ENCODE data around the gene DLX6. TPM values are rescaled to one million over a fixed set of nuclear protein-coding genes. Genes with fewer than 3 reads are reported as not detected.

The DLX6 gene
- polyA plus RNA-seq, 3 donors: not detected

DNA sequence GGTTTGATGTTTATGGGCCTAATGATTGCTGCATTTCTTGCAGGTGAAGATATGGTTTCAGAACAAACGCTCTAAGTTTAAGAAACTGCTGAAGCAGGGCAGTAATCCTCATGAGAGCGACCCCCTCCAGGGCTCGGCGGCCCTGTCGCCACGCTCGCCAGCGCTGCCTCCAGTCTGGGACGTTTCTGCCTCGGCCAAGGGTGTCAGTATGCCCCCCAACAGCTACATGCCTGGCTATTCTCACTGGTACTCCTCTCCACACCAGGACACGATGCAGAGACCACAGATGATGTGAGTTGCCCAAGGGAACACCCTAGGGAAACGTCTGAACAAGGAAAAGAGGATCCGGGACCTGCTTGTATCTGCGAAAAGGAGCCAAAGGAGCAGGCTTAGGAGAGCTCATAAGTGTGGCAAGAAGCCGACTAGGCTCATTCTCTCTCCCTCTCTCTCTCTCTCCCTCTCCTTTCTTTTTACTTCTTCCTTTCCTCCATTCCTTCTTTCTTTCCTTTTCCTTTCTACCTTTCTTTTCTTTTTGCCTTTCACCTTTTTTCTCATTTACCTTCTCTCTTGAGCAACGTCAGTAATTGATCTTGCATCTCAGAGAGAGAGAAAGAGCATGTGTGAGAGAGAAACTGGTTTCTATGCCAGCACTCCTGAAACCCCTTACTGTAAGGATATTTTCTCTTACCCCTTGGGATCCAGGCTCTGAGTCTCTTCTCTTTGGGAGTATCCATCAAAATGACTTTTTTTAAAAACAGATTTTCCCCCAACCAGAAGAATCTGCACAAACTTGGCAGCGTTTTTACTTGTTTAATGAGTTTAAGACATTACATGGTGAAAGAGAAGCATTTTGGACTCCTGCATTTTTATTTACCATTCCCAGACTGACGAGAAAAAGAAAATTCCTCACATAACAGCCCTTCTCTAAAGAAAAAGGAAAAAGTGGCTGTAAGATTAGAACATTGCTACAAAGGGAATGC, 4.7 kb downstream of the DLX6 start:
- DNase-seq: no peak

DNA sequence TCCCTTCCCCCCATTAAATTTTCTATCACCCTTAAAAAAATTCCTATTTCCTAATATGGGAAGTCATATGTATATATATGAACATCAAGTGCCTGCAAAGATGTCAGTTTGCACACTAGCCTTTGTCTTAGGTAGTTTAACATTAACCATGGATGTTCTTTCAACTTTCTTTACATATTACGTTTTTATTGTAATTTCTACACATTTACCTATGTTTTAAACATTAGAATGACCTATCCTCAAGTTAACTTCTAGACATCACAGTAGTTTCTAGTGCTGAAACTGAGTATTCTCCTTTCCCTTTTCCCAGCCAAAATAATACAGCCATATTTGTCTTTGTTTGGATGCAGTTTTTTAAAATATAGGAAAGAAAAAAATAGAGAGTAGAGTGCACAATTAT, 5.8 kb downstream of the DLX6 start:
- DNase-seq: no peak

DNA sequence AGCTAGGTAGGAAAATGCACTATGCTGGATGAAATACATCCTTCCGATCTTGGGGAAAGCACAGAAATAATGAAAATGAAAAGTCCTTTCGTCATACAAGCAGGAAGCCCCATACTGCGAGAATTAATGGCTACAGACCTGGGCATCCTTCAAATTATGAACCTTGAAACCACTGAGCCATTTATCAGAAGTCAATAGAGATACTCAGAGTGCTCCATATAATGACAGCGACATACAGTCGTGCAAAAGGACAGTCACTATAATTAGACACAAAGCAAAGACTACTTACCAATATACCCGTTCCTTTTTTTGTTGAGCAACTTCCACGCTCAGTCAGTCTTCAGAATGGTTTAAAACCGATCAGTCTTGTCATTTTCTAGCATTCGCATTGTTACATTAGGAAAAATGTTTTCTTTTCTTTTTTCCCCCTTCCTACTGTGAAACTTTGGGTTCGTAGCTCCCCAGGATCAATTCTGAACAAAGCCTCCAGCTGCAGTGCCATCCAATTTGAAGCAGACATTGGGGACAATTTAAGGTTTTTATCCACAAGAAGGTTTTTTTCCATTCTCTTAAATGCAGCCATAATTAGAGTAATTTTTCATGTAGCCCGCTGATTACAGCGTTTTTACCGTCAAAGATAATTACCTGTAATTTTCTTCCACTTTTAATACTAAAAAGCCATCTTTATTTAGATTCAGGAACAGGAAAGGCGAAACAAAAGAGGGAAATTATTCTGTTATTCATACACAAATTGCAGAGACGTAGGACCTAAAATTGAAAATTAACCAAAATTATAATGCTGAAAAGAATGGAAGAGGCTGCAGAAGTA, 6.4 kb downstream of the DLX6 start:
- no peak for DNase-seq

DNA sequence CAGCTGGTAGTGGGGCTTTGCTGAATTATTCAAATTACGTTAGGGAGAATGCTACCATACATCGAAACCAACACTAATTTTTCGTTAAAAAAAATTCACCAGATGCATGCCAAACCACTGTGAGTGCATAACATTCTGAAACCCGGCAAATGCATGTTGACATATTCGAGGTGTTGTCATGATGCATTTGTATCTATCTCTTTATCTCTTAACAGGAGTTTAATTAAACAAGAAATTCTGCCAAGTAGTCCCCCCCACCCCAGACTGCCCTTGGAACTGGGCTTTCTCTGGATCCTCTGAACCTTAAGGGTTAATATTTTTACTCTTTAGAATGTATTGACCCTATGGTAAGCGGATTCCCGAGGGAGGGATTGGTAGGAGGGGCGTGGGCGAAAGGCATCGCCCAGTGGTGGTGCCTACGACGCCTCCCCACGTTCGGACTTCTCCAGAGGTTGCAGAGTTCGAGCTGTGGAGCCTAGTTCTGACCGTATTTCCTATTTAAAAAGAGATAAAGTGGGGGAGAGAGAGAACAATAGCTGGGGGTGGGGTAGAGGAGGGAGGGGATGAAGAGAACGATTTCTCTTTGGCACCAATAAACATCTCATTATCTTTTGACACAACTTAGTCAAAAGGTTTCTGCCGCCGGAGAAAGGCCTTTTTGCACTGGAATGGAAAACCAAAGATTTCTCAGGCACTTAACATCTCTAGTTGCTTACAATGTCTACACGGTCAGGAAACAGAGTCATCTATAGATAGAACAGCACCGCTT, 7.2 kb downstream of the DLX6 start:
- no peak for DNase-seq

DNA sequence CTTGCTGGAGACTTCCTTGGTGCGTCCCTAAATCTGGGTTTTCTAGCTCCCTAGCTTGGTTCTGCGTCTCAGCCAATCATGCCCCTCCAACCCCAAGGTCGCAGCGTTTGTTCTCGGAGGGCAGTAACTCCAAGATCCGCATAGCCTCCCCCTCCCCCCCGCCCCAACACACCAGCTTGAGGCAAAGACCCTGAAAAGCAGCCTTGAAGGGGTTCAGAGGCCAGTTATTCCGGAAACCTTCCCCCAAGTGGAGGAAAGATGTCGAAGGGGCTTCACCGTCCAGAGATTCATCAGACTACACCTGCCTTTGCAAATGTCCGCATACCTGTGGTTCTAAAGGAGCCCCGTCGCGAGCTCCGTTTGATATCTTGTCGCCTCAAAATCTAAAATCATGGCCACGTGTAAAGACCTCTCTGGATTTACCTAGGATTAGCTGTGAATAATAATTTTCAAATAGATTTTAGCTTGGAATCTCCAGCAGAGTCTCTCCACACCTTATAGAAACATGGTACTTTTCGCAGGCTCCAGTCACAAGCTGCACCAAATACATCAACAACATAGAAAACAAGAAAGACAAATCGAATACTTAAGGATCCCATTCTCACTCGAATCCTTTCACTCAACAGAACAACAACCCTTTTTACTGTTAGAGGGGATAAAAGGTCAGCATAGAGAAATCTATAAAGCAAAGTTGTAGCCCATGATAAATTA, 7.9 kb downstream of the DLX6 start:
- no peak for DNase-seq

DNA sequence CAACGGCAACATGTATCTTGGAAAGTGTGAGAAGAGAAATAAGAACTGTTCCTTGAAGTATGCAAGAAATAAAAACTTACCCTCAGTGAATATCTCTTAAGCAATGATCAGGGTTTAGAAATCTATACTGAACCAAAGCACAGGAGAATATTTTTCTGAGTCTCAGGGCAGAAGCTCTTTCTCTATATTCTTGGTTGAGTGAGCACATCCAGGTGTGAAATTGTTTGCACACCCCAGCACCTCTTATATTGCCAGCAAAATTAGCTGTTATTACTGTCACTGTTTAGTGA, 8.4 kb downstream of the DLX6 start:
- DNase-seq: no peak

DNA sequence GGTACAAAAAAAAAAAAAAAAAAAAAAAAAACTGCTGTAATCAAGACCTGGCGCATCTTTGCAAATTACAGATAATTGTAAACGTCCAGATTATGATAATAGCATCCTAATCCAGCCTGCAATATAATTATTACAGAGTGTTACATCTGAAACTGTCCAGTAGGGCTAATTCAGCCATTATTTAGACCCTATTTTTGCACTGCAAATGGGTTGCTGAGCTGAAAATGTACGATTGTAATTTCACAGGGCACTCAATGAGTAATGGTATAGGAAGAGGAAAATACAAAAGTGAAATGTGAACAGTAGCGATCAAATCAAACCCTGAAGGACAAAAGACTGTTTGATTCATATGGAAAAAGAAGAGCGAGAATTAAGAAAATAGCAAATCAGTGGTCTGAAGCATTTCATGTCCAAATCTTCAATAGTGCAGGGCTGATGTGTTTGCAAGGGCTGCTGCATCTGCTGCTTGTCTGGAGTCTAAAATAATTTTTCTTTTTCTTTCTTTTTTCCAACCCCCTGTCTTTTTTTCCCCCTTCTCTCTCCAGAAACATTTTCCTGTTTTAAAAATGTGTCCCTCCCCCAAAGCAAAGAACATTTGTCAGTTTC, 8.9 kb downstream of the DLX6 start:
- no peak for DNase-seq

DNA sequence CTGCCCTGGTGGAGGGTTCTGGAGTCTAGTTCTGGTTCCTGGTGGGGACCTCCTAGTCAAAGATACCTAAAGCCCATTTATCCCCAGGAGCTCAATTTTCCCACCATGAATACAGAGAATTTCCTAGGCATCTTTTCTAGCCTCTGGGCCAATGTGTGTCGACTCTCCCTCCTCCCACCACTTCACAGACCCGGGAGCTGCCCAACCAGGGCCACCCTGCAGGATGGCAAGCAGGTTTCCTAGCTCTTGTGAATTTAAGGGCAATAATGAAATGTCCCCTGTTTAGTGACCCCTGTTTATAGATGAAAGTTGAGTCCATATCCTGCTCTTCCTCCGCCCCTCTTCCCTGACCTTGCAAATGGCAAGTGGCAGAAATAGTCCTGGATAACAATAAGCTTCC, 9.9 kb downstream of the DLX6 start:
- no peak for DNase-seq

DNA sequence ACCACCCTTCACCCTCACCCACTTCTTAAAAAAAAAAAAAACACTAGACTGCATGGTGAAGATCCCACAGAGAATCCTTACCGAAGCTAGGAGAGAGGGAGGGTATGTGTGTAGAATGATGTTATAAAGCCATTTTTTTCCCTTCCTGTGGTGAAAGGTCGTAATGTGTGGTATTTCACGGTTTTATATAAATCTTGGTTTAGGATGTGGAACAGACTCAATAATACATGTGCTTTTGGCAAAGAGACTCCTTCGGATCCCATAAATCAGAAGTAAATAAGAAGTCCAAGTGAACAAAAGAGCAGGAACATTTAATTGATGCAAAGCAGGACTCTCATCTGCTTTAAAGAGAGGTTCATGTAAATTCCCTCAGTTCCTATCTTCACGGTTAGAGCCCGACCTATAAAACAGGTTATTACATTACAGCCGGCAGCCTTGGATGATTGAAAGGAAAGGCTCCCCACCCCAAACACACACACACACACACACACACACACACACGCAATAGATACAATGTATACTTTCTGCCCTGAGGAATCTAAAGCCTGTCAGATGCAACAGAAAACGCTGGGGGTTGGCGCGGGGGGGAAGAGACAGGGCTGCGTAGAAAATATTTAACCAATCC, 10.5 kb downstream of the DLX6 start:
- no peak for DNase-seq

DNA sequence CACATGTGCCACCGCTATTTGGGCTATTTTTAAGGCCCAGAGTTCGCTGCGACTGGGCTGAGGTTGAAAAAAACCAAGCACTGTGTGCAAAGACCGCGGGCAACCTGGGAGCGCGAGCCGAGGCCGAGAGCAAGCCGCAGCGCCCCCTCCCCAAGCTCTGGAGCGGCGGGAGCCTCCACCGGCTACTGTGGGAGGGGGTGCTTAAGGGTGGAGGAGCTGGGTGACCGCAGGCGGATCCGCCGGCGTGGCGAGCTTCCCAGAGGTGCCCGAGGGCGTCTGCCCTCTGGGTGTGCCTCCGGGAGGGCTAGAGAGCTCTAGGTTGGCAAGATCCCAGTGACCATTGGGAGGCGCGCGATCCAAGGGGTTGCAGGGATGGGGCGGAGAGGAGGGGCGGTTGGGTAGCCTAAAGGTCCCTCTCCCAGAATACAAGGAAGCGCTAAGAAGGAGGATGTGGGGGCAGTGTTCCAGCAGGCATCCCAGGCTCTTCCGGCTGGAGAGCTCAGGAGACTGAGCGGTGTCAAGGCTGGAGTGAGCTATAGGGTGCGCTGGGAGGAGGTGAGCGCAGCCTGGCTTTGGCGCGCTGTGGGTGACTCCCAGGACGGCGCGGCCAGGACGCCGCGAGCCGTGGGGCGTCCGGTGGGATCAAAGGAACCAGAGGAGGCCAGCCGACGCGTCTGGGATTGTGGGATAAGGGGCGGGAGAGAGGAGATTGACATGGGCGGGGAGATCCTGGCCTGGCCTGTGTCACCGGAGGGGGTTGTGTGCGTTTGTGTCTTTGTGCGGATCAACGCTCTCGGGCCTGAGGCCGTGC, 11.2 kb downstream of the DLX6 start:
- DNase-seq: no peak

DNA sequence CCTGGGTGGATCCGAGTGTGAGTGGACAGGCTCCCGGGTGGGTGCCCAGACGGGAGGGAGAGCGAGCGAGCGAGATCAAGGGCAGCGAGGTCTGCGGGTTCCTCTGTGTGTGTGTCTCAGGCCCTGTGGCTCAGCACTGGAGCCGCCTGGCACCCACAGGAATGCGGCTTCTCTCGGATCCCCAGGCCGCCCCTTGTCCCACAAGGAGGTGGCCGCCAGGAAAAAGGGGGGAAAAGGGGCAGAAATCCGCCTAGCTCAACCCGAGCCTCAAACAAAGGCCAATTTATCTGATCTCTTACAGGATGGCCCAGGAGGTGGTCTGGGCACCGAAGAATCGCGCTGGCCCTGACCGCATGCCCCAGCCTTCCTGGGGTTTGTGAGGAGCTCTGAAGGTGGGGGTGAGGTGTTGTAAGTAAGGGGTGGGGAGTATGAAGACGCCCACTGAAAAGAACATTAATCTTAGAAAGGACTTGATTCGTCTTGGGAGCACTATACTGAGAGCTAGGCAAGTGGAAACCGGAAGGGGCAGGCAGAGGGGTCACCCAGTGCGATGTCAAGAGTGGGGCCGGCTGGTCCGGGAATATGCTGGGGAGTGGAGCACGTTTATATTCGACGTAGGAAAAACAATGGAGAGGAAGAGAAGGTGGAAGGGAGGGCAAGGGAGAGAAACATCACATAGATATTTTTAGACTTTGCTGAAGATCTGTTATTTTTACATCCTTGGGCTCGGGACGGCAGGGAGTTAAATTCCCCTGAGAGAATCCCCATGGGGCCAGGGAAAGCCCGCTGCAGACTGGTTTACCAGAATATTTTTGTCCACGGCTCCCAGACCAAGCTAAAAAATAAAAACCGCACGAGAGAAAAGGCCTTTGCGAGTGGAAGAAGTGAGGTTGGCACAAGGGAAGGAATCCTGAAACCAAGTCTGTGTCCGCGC, 12.1 kb downstream of the DLX6 start:
- DNase-seq: no peak

DNA sequence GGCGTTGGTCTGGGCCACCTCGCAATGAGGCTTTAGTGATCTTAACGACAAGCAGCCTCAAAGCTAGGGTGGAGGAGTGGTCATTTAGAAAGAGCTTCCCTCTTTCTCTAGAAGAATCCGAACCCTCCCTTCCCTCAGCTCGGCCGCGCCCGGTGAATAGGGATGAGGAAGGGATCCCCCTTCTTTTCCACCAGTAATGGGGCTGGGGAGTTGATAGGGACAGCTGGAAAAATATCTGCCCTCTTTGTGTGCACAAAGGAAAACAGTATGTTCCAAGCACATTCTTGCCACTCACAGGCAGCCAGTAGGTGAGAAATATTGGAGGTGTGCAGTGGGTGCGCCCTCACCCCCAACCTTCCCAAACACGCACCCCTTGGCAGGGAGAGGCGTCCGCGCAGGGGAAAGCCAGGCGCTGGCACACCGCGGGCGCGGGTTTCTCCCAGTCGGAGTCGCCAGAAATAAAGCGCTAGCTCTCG, 12.8 kb downstream of the DLX6 start:
- DNase-seq: no peak

DNA sequence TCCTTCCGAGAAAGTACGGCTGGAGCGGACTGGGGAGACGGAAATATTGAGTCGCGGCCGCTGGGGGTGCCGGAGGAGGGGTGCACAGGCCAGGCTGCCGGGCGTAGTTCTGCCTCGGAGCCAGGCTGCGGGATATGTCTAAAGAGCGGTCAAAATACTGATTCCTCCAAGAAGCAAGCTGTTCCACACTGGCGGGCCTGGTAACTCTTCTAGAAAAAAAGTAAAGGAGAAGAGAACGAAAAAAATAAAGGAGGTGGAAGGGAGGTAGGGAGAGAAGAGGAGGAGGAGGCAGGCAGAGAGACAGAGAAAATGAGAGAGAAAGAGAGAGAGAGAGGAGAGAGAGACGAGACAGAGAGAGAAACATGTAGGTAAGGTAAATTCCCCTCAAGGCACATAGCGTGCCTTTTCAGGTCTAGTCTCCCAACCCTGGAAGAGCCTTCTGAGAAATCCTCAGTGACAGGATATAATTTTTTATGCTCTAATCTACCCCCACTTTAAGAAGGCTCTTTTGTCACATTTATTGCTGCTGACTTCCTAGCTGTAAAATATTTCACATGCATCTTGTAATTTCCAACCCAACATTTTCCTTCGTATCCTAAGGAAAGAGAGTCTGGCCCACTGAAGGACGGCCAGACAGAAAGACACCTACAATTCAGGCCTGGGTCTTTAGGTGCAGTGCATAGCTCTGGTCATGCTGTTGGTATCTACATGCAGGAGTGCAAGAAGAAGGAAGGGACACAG, 13.6 kb downstream of the DLX6 start:
- DNase-seq: no peak

DNA sequence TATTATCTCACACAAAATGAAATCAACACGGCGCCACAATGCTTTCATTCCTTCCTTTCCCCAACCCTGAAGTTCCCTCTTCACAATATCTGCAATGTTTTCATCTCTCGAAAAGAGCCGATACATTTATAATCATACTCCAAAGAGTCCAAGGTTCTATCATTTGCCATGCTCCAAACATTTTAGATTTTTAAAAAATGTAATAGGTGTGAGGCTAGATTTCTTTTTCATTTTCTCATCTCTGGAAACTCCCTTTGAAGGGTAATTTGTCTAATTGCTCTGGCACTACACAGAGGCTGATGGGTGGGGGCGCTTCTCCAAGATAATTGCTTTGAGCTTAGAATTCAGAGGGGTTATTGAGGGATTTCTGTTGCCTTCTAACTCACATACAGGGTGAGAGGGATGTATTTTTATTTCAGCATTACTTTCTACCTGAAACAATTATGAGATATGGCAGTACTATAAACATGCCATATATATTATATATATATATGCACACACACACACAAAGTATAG, 14.4 kb downstream of the DLX6 start:
- DNase-seq: no peak

DNA sequence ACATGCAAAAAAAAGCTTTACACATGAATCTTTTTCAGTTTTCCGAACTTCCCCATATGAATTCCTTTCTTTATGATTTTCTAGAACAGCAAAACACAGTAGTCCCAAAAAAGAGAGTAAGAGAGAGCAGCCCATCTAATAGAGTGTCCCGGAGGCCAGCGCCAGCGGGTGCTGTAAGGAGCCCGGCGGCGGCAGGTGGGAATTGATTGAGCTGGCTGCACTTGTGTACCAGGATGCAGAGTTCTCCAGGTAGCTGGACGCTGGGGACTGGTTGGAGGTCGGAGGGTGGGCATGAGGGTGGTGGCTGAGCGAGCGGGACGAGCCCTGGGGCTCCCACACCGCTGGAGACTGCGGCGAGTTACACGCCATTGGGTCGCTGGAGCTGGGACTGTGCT, 15.2 kb downstream of the DLX6 start:
- DNase-seq: no peak

DNA sequence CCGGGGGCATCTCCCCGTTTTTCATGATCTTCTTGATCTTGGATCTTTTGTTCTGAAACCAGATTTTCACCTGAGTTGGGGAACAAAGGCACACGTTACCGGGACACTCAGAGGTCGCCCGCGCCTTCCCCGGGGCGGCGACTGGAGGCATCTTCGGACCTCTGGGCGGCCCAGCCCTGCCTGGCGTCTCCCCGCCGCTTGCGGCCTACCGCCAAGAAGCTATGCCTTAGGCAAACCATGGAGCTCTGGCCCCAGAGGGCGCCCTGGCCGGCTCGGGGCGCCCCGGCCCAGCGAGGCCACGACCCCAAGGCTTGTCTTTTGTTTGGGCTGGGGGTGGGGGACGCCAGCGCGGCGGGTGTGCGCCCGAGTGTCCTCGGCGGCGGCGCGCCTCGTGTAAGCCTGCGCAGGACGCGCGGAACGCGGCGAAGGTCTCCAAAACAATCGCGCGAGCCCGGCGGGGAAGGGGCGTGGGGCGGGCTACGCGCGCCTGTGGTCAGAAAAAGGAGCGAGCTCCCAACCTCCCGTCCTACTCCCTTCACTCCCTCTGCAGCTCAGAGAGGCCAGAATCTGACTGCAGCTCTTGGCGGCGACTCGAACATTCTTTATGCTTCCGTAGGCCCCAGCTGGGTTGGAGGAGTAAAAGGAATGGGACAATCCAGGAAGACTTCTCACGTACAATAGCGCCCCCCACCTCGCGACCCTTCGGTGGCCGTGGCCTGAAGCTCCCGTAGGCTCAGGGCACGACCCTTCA, 15.8 kb downstream of the DLX6 start:
- DNase-seq: no peak

Measured in renal pelvis (tissue), 4 donors.